Nephron progenitor cell (in vitro differentiated cells): ENCODE measurements around the gene PAPSS2.

ENCODE experiments used
- DNase-seq: peaks from one replicate; pipeline ENCODE4 v3.0.0; 2021
- H3K27ac Mint-ChIP-seq: 2 replicates; pipeline ENCODE4 v1.8.0; 2021; ENCODE audit warnings: mild to moderate bottlenecking, moderate library complexity, mixed read lengths
- H3K27me3 Mint-ChIP-seq: 2 replicates; pipeline ENCODE4 v1.8.0; 2021; ENCODE audit warnings: mild to moderate bottlenecking, low read depth, mixed read lengths; ENCODE audit not compliant: poor library complexity
- H3K36me3 Mint-ChIP-seq: 2 replicates; pipeline ENCODE4 v1.8.0; 2021; ENCODE audit warnings: low read depth, mixed read lengths
- H3K4me1 Mint-ChIP-seq: 2 replicates; pipeline ENCODE4 v1.8.0; 2021; ENCODE audit warnings: mixed read lengths
- H3K4me3 Mint-ChIP-seq: 2 replicates; pipeline ENCODE4 v1.8.0; 2021; ENCODE audit warnings: mild to moderate bottlenecking, moderate library complexity, mixed read lengths
- H3K9me3 Mint-ChIP-seq: 2 replicates; pipeline ENCODE4 v1.8.0; 2021; ENCODE audit warnings: mild to moderate bottlenecking, moderate library complexity, mixed read lengths
- TF ChIP-seq, protein P1 (sequence below): fragments of 200-600 bp; sonication (generic); IDR thresholded peaks from 2 replicates; pipeline ENCODE4 v1.5.0; 2021; ENCODE audit warnings: antibody characterized with exemption

Gene PAPSS2

DNA sequence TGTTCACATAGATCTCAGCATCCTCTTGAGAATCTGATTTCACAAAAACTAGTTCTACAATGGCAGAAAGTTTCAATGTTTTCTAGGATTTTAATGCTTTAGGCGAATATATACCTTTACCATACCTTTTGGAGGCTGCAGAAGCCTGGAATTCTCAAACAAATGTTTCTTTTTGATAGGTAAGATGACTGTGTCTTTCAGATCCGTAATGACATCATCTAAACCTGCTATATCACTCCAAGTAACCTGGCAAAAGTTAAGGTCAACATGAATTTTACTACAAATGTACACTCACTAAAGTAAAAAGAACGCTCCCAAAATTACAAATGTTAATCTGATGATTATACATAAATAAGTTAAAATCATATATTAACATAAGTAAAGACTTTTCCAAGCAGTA is 130.5 kb downstream of the PAPSS2 start:
- no peaks in the 10 kb centered on the region for H3K4me1 Mint-ChIP-seq
- no peaks in the 10 kb centered on the region for H3K27me3 Mint-ChIP-seq
- H3K9me3 Mint-ChIP-seq = no peaks in the 10 kb centered on the region
- peaks cover 51% of the 10 kb centered on the region for H3K36me3 Mint-ChIP-seq
- TF ChIP-seq, protein P1, sequence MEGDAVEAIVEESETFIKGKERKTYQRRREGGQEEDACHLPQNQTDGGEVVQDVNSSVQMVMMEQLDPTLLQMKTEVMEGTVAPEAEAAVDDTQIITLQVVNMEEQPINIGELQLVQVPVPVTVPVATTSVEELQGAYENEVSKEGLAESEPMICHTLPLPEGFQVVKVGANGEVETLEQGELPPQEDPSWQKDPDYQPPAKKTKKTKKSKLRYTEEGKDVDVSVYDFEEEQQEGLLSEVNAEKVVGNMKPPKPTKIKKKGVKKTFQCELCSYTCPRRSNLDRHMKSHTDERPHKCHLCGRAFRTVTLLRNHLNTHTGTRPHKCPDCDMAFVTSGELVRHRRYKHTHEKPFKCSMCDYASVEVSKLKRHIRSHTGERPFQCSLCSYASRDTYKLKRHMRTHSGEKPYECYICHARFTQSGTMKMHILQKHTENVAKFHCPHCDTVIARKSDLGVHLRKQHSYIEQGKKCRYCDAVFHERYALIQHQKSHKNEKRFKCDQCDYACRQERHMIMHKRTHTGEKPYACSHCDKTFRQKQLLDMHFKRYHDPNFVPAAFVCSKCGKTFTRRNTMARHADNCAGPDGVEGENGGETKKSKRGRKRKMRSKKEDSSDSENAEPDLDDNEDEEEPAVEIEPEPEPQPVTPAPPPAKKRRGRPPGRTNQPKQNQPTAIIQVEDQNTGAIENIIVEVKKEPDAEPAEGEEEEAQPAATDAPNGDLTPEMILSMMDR = no peak
- DNase-seq = no peak
- H3K27ac Mint-ChIP-seq = no peak overlapping the region
- H3K4me3 Mint-ChIP-seq = no peak overlapping the region

DNA sequence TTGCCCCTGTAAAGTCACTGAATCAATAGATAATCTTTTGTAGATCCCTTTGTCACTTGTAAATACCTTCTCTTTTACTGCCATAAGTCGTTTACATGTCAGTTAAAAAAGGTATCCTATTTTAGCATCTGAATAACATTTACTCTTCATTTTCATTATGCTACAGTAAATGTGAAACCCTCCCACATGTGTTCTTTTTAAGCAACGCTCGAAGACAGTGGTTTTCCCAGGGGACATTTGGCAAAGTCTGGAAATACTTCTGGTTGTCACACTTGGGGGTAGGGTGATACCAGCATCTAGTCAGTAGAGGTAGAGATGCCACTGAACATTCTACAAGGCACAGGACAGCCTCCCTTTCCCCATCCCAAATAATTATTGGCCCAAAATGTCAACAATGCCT is 134.6 kb downstream of the PAPSS2 start:
- Mint-ChIP-seq H3K4me1 (no peaks in the 10 kb centered on the region), H3K9me3 (peaks cover 15% of the 10 kb centered on the region), H3K27ac (no peak overlapping the region), H3K27me3 (no peaks in the 10 kb centered on the region), H3K4me3 (no peak overlapping the region), H3K36me3 (peaks cover 74% of the 10 kb centered on the region)
- TF ChIP-seq, protein P1 = no peak
- no peak for DNase-seq
